AG09309 (cell line): ENCODE measurements around the gene STK32C.

ENCODE experiments used
- DNase-seq: peaks from one replicate; pipeline ENCODE4 v3.0.0-alpha.2; 2010; ENCODE audit warnings: low read depth
- H3K4me3 ChIP-seq: 2 replicates; pipeline ENCODE4 v1.5.1; 2011; ENCODE audit warnings: mild to moderate bottlenecking, low read depth, low read length, moderate library complexity; ENCODE audit not compliant: control insufficient read depth
- TF ChIP-seq, protein P1 (sequence below): IDR thresholded peaks from 2 replicates; pipeline ENCODE4 v1.5.1; 2011; ENCODE audit warnings: mild to moderate bottlenecking, low read depth, low read length, inconsistent platforms; ENCODE audit not compliant: insufficient read depth, control insufficient read depth; ENCODE audit errors: missing control alignments

The STK32C gene

DNA sequence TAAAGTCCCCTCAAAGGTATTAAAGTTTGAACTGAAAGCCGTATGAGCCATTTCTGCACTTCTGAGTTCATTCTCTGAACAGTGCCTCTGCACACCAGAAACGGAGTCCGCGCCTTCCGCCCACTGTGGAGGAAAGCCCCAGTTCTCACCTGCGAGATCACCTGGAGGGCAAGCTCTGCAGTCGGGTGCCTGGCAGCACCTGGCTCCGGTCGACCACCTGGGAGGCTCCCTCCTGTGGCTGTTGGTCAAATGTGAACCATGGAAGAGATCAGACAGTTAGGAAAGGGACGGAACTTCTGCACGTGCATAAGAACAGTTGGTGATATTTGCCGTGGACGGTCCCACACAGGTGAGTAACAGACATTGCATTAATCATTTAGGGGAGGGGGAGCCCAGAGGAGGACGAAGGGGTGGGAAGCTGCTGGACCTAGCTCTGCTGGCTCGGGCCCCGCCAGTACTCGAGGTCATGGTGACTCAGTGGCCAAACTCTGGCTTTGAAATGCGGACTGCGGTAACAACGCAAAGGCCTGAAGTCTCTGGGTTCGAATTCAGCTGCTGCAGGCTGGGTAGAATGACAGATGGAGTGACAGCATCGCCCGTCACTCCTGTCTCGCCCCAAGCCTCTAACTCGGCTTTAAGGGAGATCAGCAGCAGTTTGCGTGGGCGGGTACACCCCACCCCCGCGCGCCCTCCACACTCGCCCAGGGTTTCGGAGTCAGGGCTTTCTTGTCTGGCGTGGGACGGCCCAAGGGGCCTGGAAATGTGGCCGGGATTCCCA lies 122.7 kb downstream of the STK32C start:
- H3K4me3 ChIP-seq, result no peak overlapping the region
- TF ChIP-seq, protein P1, sequence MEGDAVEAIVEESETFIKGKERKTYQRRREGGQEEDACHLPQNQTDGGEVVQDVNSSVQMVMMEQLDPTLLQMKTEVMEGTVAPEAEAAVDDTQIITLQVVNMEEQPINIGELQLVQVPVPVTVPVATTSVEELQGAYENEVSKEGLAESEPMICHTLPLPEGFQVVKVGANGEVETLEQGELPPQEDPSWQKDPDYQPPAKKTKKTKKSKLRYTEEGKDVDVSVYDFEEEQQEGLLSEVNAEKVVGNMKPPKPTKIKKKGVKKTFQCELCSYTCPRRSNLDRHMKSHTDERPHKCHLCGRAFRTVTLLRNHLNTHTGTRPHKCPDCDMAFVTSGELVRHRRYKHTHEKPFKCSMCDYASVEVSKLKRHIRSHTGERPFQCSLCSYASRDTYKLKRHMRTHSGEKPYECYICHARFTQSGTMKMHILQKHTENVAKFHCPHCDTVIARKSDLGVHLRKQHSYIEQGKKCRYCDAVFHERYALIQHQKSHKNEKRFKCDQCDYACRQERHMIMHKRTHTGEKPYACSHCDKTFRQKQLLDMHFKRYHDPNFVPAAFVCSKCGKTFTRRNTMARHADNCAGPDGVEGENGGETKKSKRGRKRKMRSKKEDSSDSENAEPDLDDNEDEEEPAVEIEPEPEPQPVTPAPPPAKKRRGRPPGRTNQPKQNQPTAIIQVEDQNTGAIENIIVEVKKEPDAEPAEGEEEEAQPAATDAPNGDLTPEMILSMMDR, result no peak
- DNase-seq, result no peak

DNA sequence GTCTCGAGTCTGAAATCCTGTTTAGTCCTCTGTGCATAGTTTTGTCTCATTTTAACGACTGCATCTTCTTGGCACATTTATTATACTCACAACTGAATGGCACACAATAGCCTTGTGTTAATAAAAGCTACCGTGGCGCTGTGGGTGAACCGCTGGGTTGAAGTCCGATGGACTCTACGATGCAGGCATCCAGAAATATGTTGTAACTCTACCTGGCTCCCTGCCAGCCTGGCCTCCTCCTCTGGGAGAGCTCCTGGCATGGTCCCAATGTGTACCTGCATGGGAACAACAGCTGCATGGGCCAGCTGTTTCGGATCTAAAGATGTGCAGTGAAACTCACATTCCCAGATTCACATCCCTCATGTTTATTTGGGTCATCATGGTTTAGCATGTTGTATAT lies 124.7 kb downstream of the STK32C start:
- H3K4me3 ChIP-seq, result no peak overlapping the region
- TF ChIP-seq, protein P1, result no peak
- DNase-seq, result no peak

DNA sequence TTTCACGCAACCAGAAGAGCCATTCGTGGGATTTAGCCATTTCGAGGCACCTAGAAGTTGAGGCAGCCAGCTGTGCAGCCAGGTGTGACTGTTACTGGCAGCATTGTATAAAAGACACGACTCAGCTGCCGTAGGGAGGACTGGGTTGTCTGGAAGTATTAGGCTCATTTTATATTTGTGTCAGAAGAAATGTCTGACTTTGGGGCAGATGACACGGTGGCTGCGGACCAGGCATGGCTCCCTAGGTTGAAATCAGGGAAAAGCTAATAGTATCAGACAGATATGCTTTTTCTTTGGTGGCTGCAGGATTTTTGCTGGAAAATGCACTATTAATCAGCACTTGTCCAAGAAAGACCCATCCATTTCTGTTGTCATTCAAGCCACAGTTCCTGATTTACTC lies 125.2 kb downstream of the STK32C start:
- no peak for DNase-seq
- H3K4me3 ChIP-seq, result no peak overlapping the region
- TF ChIP-seq, protein P1, result no peak

DNA sequence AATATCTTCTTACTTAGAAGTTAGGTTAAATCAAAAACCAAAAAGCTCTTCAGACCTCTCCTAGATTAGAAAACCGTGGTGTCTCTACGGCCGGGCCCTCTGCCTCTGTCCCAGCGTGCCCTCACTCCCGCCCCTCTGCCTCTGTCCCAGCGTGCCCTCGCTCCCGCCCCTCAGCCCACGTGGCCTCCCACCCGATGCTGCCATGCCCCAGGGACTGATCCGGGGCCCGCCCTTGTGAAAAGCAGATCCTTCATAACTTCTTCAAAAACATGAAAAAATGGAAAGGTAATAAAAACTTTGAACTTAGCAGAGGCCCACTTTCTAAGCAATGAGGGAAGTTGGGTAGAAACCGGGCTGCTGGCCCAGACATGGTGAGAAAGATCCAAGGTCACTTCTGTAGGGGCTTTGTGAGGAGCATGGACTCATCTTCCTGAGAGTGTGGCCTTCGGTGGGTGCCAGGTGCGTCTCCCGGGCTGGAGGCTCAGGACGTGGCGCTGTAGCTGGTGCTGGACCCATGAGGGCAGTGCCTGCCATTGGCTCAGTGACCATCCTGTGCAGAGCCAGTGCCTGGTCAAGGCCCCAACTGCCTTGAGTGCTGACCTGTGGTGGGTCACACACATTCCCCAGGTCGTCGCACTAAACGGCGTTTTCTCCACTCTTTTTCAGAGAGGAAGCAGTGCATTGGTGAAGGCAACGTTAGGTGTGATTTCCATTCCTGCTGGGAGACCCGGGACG lies 125.9 kb downstream of the STK32C start:
- DNase-seq, result no peak
- H3K4me3 ChIP-seq, result no peak overlapping the region
- TF ChIP-seq, protein P1, result no peak

DNA sequence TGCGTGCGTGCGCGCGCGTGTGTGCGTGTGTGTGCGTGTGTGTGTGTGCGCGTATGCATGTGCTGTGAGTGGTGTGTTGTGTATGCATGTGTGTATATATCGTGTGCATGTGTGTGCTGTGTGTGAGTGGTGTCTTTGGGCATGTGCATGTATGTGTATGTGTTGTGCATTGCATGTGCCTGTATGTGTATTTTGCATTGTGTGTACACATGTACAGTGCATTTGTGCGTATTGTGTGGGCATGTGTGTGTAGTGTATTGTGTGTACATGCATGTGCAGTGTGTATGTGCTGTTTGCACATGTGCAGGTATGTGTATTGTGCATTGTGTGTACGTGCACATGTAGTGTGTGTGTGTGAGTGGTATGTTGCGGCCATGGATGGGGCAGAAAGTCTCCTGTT lies 127.0 kb downstream of the STK32C start:
- DNase-seq, result no peak
- no peak overlapping the region for H3K4me3 ChIP-seq
- TF ChIP-seq, protein P1, result no peak

DNA sequence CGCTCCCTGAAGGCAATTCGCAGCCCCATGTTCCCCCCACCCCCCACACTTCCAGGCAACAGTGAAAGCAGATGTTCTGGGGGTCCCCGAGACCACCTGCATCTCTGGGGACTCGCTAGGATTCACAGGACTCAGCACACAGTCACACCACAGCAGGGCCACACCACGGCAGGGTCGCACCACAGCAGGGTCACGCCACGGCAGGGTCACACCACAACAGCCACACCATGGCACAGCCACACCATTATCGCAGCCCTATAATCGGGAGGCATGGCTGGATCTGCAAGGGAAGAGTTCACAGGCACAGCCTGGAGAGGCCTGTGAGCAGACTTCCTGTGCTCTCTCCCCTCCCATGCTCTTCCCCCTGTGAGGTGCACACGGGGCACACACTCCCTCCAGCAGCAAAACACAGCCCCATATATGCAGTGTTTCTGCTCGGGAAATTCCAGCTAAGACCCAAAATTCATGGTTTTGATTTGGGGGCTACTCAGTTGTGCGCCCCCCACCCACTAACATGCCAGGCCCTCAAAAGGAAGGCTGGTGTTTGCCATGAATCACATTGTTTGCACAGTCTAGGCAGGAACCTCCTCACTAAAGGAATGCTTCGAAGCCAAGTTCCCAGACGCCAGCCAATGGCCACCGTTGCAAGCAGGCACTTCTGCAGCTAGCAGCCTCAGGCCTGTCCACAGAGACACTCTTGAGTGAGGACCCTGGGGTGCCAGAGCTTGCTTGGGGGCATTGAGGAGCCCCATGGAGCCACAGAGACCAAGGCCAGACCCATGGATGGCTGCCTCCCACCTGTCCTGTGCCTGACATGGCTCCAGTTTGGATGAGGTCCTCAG lies 128.0 kb downstream of the STK32C start:
- TF ChIP-seq, protein P1, result no peak
- DNase-seq, result no peak
- H3K4me3 ChIP-seq, result no peak overlapping the region
